EL (cell line): ENCODE data around the gene EEF1AKMT1.
A peak's percentile ranks its signal among the peaks of the same experiment; 100 is the strongest.

ENCODE experiments used
- DNase-seq: peaks from one replicate; pipeline ENCODE4 v3.0.0-alpha.2; 2016

EEF1AKMT1 gene

GRCh38 chr13:20689291-20689690 lies 84.5 kb downstream of the EEF1AKMT1 start:
- DNase-seq: no peak

GRCh38 chr13:20686863-20687579 lies 86.7 kb downstream of the EEF1AKMT1 start:
- no peak for DNase-seq

GRCh38 chr13:20686167-20686566 lies 87.6 kb downstream of the EEF1AKMT1 start:
- no peak for DNase-seq

- no peak for DNase-seq
These were observed 88.7 kb downstream of the EEF1AKMT1 start for GRCh38 chr13:20685092-20685491.

GRCh38 chr13:20684546-20684945 lies 89.2 kb downstream of the EEF1AKMT1 start:
- no peak for DNase-seq

- no peak for DNase-seq
These were observed 89.7 kb downstream of the EEF1AKMT1 start for GRCh38 chr13:20684041-20684440.

GRCh38 chr13:20682061-20682460 lies 91.7 kb downstream of the EEF1AKMT1 start:
- no peak for DNase-seq

GRCh38 chr13:20681481-20681880 lies 92.3 kb downstream of the EEF1AKMT1 start:
- peak; percentile 56 for DNase-seq

GRCh38 chr13:20680416-20681080 lies 93.2 kb downstream of the EEF1AKMT1 start:
- no peak for DNase-seq

- no peak for DNase-seq
These were observed 93.9 kb downstream of the EEF1AKMT1 start for GRCh38 chr13:20679879-20680278.
